ENCODE measurements around the gene BRINP2.

The BRINP2 gene

GRCh38 chr1:177142010-177142409, 28.7 kb upstream of the BRINP2 start:
- no peak for TF ChIP-seq CTCF (IDR thresholded peaks at IDR 0.05; ENCODE audit: low read depth, low read length, missing control alignments)
- DNase-seq (ENCODE audit: low read depth) = no peak
- no peak overlapping the region for H3K4me3 ChIP-seq (ENCODE audit: low read depth, low read length)

- no peak for TF ChIP-seq CTCF (IDR thresholded peaks at IDR 0.05; ENCODE audit: low read depth, low read length, missing control alignments)
- H3K4me3 ChIP-seq (ENCODE audit: low read depth, low read length) = no peak overlapping the region
- no peak for DNase-seq (ENCODE audit: low read depth)
Measured at GRCh38 chr1:177142791-177143271, 27.9 kb upstream of the BRINP2 start.

GRCh38 chr1:177145106-177146070, 25.4 kb upstream of the BRINP2 start:
- H3K4me3 ChIP-seq (ENCODE audit: low read depth, low read length) = no peak overlapping the region
- no peak for TF ChIP-seq CTCF (IDR thresholded peaks at IDR 0.05; ENCODE audit: low read depth, low read length, missing control alignments)
- DNase-seq (ENCODE audit: low read depth) = no peak

GRCh38 chr1:177146499-177146898, 24.3 kb upstream of the BRINP2 start:
- DNase-seq (ENCODE audit: low read depth) = no peak
- no peak overlapping the region for H3K4me3 ChIP-seq (ENCODE audit: low read depth, low read length)
- TF ChIP-seq CTCF (IDR thresholded peaks at IDR 0.05; ENCODE audit: low read depth, low read length, missing control alignments) = no peak

- DNase-seq (ENCODE audit: low read depth) = no peak
- H3K4me3 ChIP-seq (ENCODE audit: low read depth, low read length) = no peak overlapping the region
- no peak for TF ChIP-seq CTCF (IDR thresholded peaks at IDR 0.05; ENCODE audit: low read depth, low read length, missing control alignments)
Measured at GRCh38 chr1:177162243-177162642, 8.5 kb upstream of the BRINP2 start.

- DNase-seq (ENCODE audit: low read depth) = no peak
- no peak for TF ChIP-seq CTCF (IDR thresholded peaks at IDR 0.05; ENCODE audit: low read depth, low read length, missing control alignments)
- no peak overlapping the region for H3K4me3 ChIP-seq (ENCODE audit: low read depth, low read length)
Measured at GRCh38 chr1:177163844-177164379, 6.8 kb upstream of the BRINP2 start.
